HEK293 (cell line): ENCODE results near the gene MAP3K7.

Experiments used
- HOXA7 ChIP-seq: sonication (generic); formaldehyde crosslinking; IDR thresholded peaks from 2 replicates; pipeline ENCODE4 v1.8.1; 2022; ENCODE audit warnings: missing genetic modification reagents, borderline replicate concordance
- ZBTB21 ChIP-seq: fragments of 450-650 bp; formaldehyde crosslinking; IDR thresholded peaks from 2 replicates; pipeline ENCODE4 v1.5.1; 2017; ENCODE audit warnings: missing biosample characterization, missing genetic modification characterization
- ZBTB7A ChIP-seq: fragments of 450-650 bp; formaldehyde crosslinking; IDR thresholded peaks from 2 replicates; pipeline ENCODE4 v1.5.1; 2016; ENCODE audit warnings: low read depth, missing biosample characterization, missing genetic modification characterization
- ZNF121 ChIP-seq: fragments of 450-650 bp; formaldehyde crosslinking; IDR thresholded peaks from 2 replicates; pipeline ENCODE4 v1.5.1; 2016; ENCODE audit warnings: missing biosample characterization, missing genetic modification characterization
- ZNF658 ChIP-seq: fragments of 450-650 bp; formaldehyde crosslinking; IDR thresholded peaks from 2 replicates; pipeline ENCODE4; 2016; ENCODE audit warnings: missing biosample characterization, missing genetic modification characterization
- ZNF76 ChIP-seq: fragments of 450-650 bp; formaldehyde crosslinking; IDR thresholded peaks from 2 replicates; pipeline ENCODE4; 2016; ENCODE audit warnings: low read depth, missing biosample characterization, missing genetic modification characterization, borderline replicate concordance
- ZSCAN16 ChIP-seq: fragments of 450-650 bp; formaldehyde crosslinking; IDR thresholded peaks from 2 replicates; pipeline ENCODE4 v1.5.1; 2016; ENCODE audit warnings: missing biosample characterization, missing genetic modification characterization
- TF ChIP-seq, protein P1 (sequence below): fragments of 450-650 bp; formaldehyde crosslinking; IDR thresholded peaks from 2 replicates; pipeline ENCODE4 v1.5.1; 2016; ENCODE audit warnings: missing biosample characterization, missing genetic modification characterization
- TF ChIP-seq, protein P2 (sequence below): sonication (generic); formaldehyde crosslinking; IDR thresholded peaks from 2 replicates; pipeline ENCODE4 v1.8.1; 2022; ENCODE audit warnings: mild to moderate bottlenecking, moderate library complexity, missing genetic modification reagents
- TF ChIP-seq, protein P3 (sequence below): fragments of 450-650 bp; formaldehyde crosslinking; IDR thresholded peaks from 2 replicates; pipeline ENCODE4 v1.5.1; 2016; ENCODE audit warnings: missing biosample characterization, missing genetic modification characterization

DNA sequence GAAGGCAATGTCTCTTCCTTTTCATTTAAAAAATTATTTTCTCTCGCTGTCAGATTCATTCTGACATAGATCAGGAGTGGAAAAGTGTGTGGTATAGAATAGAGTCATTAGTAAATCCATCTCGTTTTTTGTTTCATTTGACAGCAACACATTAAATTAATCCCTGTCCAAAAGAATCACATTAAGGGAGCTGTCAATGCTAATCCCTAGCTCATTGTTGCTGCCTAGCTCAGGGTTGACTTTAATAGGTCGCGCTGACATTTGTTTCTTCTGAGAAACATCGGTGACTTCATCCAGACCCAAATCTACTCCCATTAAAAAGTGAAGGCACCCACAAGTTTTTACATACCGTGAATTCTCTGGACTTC is 25.4 kb upstream of the MAP3K7 start:
- TF ChIP-seq ZBTB21 (tag by site-specific recombination), result no peak
- TF ChIP-seq, protein P1, sequence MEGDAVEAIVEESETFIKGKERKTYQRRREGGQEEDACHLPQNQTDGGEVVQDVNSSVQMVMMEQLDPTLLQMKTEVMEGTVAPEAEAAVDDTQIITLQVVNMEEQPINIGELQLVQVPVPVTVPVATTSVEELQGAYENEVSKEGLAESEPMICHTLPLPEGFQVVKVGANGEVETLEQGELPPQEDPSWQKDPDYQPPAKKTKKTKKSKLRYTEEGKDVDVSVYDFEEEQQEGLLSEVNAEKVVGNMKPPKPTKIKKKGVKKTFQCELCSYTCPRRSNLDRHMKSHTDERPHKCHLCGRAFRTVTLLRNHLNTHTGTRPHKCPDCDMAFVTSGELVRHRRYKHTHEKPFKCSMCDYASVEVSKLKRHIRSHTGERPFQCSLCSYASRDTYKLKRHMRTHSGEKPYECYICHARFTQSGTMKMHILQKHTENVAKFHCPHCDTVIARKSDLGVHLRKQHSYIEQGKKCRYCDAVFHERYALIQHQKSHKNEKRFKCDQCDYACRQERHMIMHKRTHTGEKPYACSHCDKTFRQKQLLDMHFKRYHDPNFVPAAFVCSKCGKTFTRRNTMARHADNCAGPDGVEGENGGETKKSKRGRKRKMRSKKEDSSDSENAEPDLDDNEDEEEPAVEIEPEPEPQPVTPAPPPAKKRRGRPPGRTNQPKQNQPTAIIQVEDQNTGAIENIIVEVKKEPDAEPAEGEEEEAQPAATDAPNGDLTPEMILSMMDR, result no peak
- TF ChIP-seq ZNF76 (tag by site-specific recombination), result no peak
- no peak for TF ChIP-seq ZSCAN16 (tag by site-specific recombination)
- TF ChIP-seq, protein P2, sequence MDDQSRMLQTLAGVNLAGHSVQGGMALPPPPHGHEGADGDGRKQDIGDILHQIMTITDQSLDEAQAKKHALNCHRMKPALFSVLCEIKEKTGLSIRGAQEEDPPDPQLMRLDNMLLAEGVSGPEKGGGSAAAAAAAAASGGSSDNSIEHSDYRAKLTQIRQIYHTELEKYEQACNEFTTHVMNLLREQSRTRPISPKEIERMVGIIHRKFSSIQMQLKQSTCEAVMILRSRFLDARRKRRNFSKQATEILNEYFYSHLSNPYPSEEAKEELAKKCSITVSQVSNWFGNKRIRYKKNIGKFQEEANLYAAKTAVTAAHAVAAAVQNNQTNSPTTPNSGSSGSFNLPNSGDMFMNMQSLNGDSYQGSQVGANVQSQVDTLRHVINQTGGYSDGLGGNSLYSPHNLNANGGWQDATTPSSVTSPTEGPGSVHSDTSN, result no peak
- no peak for TF ChIP-seq HOXA7 (CRISPR knock-in tag)
- TF ChIP-seq, protein P3, sequence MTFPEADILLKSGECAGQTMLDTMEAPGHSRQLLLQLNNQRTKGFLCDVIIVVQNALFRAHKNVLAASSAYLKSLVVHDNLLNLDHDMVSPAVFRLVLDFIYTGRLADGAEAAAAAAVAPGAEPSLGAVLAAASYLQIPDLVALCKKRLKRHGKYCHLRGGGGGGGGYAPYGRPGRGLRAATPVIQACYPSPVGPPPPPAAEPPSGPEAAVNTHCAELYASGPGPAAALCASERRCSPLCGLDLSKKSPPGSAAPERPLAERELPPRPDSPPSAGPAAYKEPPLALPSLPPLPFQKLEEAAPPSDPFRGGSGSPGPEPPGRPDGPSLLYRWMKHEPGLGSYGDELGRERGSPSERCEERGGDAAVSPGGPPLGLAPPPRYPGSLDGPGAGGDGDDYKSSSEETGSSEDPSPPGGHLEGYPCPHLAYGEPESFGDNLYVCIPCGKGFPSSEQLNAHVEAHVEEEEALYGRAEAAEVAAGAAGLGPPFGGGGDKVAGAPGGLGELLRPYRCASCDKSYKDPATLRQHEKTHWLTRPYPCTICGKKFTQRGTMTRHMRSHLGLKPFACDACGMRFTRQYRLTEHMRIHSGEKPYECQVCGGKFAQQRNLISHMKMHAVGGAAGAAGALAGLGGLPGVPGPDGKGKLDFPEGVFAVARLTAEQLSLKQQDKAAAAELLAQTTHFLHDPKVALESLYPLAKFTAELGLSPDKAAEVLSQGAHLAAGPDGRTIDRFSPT, result no peak
- TF ChIP-seq ZNF658 (tag by site-specific recombination), result no peak
- TF ChIP-seq ZBTB7A (tag by site-specific recombination), result no peak
- TF ChIP-seq ZNF121 (tag by site-specific recombination), result no peak
